Kidney epithelial cell (primary cell): ENCODE measurements around the gene IP6K3. TPM values are rescaled to one million over a fixed set of nuclear protein-coding genes. Genes with fewer than 3 reads are reported as not detected.

Experiments used
- DNase-seq: peaks from one replicate; pipeline ENCODE4 v3.0.0-alpha.2; 2010; ENCODE audit warnings: low read depth
- H3K27me3 ChIP-seq: 2 replicates; pipeline ENCODE4 v1.6.0; 2011; ENCODE audit warnings: low read length; ENCODE audit not compliant: control insufficient read depth, insufficient read depth
- H3K36me3 ChIP-seq: 2 replicates; pipeline ENCODE4 v1.5.1; 2011; ENCODE audit warnings: low read length; ENCODE audit not compliant: control insufficient read depth, insufficient read depth
- H3K4me3 ChIP-seq: 2 replicates; pipeline ENCODE4 v1.5.1; 2011; ENCODE audit warnings: low read depth, mild to moderate bottlenecking, control low read depth, low read length
- total RNA-seq: library from RNA; depleted of rRNA; stranded (reverse); fragments of >200 nt; gene quantifications from 2 replicates; pipeline ENCODE4 v1.2.3, GENCODE V29; 2015
- TF ChIP-seq, protein P1 (sequence below): IDR thresholded peaks from 2 replicates; pipeline ENCODE4 v1.5.1; 2011; ENCODE audit warnings: mild to moderate bottlenecking, moderate library complexity, low read length, control low read depth, inconsistent platforms; ENCODE audit not compliant: insufficient read depth, poor library complexity, severe bottlenecking

IP6K3 gene
- total RNA-seq, 1 donor from 2014 or later: 0.29 TPM

DNA sequence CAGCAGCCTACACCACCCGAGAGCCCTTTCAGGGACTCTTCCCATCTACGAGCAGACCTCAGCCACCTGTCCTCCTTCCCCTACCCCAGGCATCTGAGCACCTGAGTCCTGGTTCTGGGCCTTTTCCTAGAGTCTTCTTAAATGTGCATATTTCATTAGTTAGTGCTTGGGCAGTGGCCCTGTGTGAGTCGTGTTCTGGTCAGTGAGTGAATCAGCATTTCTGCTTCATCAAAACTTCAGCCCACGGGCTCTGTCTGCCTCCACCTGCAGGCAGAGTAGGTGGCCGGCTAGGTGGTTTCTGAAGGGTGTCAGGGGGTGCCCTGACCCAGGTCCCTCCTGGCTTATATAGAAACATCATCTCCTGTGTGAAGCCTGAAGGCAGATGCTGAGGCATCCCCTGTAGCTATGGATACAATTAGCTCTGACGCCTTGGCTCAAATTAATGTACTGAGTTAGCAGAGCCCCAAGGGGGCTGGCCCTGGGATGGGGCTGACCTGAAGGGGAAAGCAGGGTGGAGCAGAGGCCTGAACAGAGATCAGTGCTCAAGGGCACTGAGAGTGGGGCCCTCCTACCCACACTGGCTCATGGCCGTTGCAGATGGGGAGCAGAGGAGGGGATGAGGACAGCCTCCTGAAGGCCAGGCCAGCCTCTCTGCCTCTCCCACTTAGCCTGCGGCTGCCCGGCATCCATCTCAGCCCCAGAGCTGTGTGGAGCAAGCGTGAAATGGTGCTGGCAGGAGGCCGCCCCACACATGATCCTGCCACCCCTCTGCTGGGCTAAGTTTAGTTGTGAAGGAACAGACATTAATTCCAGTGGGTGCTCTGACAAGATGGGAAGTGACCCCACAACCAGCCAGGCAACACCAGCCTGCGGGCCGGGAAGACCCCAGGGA, 13.6 kb downstream of the IP6K3 start:
- Histone ChIP-seq H3K4me3 (no peak overlapping the region), H3K36me3 (no peaks in the 10 kb centered on the region), H3K27me3 (no peaks in the 10 kb centered on the region)
- TF ChIP-seq, protein P1, sequence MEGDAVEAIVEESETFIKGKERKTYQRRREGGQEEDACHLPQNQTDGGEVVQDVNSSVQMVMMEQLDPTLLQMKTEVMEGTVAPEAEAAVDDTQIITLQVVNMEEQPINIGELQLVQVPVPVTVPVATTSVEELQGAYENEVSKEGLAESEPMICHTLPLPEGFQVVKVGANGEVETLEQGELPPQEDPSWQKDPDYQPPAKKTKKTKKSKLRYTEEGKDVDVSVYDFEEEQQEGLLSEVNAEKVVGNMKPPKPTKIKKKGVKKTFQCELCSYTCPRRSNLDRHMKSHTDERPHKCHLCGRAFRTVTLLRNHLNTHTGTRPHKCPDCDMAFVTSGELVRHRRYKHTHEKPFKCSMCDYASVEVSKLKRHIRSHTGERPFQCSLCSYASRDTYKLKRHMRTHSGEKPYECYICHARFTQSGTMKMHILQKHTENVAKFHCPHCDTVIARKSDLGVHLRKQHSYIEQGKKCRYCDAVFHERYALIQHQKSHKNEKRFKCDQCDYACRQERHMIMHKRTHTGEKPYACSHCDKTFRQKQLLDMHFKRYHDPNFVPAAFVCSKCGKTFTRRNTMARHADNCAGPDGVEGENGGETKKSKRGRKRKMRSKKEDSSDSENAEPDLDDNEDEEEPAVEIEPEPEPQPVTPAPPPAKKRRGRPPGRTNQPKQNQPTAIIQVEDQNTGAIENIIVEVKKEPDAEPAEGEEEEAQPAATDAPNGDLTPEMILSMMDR: no peak
- DNase-seq: no peak

DNA sequence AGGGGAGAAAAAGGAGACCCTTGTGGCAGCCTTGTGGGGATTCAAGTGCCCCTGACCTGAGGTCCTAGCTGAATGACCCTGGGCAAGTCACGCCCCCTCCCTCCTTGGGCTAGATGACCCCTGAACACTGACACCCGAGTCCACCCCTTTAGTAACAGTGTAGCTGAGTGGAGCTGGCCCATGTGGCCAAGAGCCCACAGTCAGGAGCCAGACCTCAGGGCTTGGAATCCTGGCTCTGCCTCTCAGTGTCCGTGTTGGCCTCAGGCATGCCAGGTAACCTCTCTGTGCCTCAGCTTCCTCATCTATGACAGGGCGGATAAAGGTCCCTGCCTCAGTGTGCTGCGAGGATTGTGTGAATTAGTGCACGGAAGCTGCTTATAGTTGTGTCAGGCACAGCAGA, 14.3 kb downstream of the IP6K3 start:
- H3K4me3 ChIP-seq: no peak overlapping the region
- no peak for DNase-seq
- no peaks in the 10 kb centered on the region for H3K36me3 ChIP-seq
- TF ChIP-seq, protein P1: no peak
- H3K27me3 ChIP-seq: no peaks in the 10 kb centered on the region

DNA sequence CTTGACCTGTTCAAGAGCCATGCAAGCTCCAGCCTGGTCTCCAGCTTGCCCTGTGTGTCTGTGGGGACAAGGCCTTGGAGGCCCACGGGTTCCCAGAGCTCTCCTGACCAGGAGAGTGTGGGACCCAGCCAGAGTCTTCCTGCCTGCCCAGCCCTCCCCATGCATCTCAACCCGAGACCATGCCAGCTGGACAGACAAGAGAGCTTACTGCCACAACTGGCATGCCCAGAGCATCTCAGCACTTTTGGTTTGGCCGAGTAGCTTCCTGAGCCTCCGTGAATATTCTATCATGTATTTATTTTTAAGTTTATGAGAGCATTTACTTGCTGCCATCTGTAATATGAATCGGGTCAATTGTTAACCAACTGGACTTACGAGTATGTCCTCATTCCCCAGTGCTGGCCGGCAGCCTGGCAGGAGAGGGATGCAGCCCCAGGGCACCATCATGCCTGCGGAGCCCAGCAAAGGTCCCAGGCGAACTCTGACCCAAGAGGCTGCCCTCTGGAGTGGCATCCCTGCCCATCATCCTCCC, 14.9 kb downstream of the IP6K3 start:
- Histone ChIP-seq H3K4me3 (no peak overlapping the region), H3K27me3 (no peaks in the 10 kb centered on the region), H3K36me3 (no peaks in the 10 kb centered on the region)
- DNase-seq: no peak
- TF ChIP-seq, protein P1: no peak

DNA sequence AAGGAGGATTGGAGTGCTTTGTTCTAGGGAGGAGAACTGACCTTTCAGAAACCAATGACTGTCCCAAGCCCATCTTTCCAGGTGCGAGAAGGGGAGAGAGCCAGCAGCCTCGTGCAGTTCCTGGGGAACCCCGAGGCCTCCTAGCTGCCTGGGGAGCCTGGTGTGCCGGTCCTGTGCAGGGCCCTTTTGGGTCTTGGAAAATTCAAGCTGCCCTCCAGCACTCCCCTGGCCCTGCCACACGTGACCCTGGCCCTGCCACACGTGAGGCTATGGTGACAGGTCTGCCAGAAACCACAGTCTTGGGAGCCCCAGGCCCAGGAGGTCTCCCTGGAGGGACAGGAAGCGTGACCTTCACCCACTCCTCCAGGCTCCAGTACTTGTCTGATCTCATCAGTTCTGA, 15.7 kb downstream of the IP6K3 start:
- Histone ChIP-seq H3K4me3 (no peak overlapping the region), H3K36me3 (no peaks in the 10 kb centered on the region), H3K27me3 (no peaks in the 10 kb centered on the region)
- TF ChIP-seq, protein P1: no peak
- no peak for DNase-seq

DNA sequence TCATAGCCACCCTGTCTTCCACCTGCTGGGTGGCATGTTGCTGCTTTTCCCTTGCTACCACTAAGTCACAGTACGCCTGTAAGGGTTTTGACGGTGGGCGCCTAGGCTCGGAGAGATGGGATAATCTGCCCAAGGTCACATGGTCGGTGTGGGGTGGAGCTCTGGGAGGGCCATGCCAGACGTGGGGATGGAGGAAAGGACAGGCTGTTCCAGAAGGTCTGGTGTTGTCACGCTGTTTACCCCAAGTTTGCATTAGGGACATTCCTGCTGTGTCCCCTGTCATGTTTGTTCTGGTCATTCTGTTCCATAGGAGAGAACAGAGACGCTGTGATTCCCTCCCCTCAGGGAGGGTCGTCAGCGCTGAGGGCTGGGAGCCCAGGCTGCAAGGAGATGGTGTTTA, 16.1 kb downstream of the IP6K3 start:
- H3K4me3 ChIP-seq: no peak overlapping the region
- TF ChIP-seq, protein P1: no peak
- H3K36me3 ChIP-seq: no peaks in the 10 kb centered on the region
- DNase-seq: no peak
- H3K27me3 ChIP-seq: no peaks in the 10 kb centered on the region
